Upper lobe of right lung (tissue), 1 donor: ENCODE measurements around the gene SYT6. TPM values are rescaled to one million over a fixed set of nuclear protein-coding genes. Genes with fewer than 3 reads are reported as not detected.

Experiments
- ATAC-seq: fragments of 200-7000 bp; cut with Tn5 transposase; one replicate; pipeline ENCODE4 v1.9.1; 2020; ENCODE audit warnings: mild to moderate bottlenecking, moderate library complexity
- DNase-seq: peaks from one replicate; pipeline ENCODE4 v3.0.0-alpha.2; 2020
- H3K27ac ChIP-seq: fragments of 200-600 bp; one replicate; pipeline ENCODE4 v1.8.0; 2022
- H3K27me3 ChIP-seq: fragments of 200-600 bp; one replicate; pipeline ENCODE4 v1.8.0; 2022; ENCODE audit warnings: mild to moderate bottlenecking
- H3K36me3 ChIP-seq: fragments of 200-600 bp; one replicate; pipeline ENCODE4 v1.8.0; 2022
- H3K4me1 ChIP-seq: fragments of 200-600 bp; one replicate; pipeline ENCODE4 v1.8.0; 2022
- H3K4me3 ChIP-seq: fragments of 200-600 bp; one replicate; pipeline ENCODE4 v1.8.0; 2022; ENCODE audit warnings: mild to moderate bottlenecking
- H3K9me3 ChIP-seq: fragments of 200-600 bp; one replicate; pipeline ENCODE4 v1.8.0; 2022
- CTCF ChIP-seq: fragments of 200-600 bp; IDR thresholded peaks from one replicate; pipeline ENCODE4 v1.8.0; 2022; ENCODE audit warnings: antibody characterized with exemption
- intact Hi-C: fragments of 100-400 bp; cut with DNase I; formaldehyde crosslinking; loops from one replicate; pipeline ENCODE4 v1.11.0; 2022
- total RNA-seq: library from RNA; stranded (reverse); fragmentation: NEBNext Ultra II Directional; extraction: Animal tissue kit (Norgen Biotek cat#: 25700); gene quantifications from one replicate; pipeline ENCODE4 v1.2.1, GENCODE V29; 2021
- donor health status: DM: no; HTN: yes; CAD: no; lungs with severe emphysema.

SYT6 gene
- total RNA-seq, 1 donor from 2014 or later, result not detected

GRCh38 chr1:114114185-114115094 is 39.2 kb downstream of the SYT6 start:
- H3K27ac ChIP-seq, result no peak overlapping the region
- DNase-seq (no peak), ATAC-seq (no peak)
- H3K4me3 ChIP-seq, result no peak overlapping the region
- H3K9me3 ChIP-seq, result no peaks in the 10 kb centered on the region
- H3K27me3 ChIP-seq, result no peaks in the 10 kb centered on the region
- no peaks in the 10 kb centered on the region for H3K4me1 ChIP-seq
- no peak for TF ChIP-seq CTCF
- intact Hi-C loops, result no loop called here
- H3K36me3 ChIP-seq, result no peaks in the 10 kb centered on the region

DNA sequence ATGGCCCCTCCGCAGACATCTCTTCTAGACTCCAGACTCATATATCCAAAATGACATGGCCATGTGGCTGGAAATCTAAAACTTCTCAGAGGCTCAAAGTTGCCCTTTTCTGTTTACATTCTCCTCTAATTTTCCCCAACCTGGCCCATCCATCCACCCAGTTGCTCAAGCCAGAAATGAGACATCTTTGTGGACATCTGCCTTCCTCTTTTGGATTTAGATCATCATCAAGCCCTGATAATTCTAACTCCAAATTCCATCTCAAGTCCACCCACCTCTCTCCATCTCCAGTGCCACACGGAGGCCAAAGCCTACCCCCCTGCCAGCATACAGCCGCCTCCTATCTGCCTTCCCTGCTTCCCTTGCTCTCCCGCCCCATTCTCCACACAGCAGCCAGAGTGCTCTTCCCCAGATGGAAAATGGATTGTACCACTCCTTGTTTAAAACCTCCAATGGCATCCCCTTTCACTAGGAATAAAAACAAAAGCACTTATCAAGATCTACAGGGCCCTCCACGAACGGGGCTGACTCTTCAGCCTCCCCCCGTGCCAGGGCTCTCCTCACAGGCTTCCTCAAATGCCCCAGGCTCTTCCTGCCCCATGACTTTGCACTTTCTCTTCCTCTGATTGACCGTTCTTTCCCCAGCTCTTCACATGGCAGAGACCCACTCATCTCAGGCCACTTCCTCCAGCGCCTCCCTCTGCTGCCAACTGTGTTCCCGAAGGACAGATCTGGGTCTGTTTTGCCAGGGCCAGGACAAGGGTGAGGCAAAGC is 40.1 kb downstream of the SYT6 start:
- H3K27me3 ChIP-seq, result no peaks in the 10 kb centered on the region
- ATAC-seq, result peak; percentile 85
- no peak for DNase-seq
- H3K36me3 ChIP-seq, result no peaks in the 10 kb centered on the region
- H3K4me3 ChIP-seq, result no peak overlapping the region
- no peak overlapping the region for H3K27ac ChIP-seq
- intact Hi-C loops, result no loop called here
- no peaks in the 10 kb centered on the region for H3K4me1 ChIP-seq
- no peaks in the 10 kb centered on the region for H3K9me3 ChIP-seq
- no peak for TF ChIP-seq CTCF

GRCh38 chr1:114112775-114113174 is 40.9 kb downstream of the SYT6 start:
- no peak for DNase-seq
- H3K9me3 ChIP-seq, result no peaks in the 10 kb centered on the region
- H3K4me3 ChIP-seq, result no peak overlapping the region
- H3K4me1 ChIP-seq, result no peaks in the 10 kb centered on the region
- no peaks in the 10 kb centered on the region for H3K27me3 ChIP-seq
- ATAC-seq, result no peak
- intact Hi-C loops, result no loop called here
- TF ChIP-seq CTCF, result no peak
- H3K27ac ChIP-seq, result no peak overlapping the region
- no peaks in the 10 kb centered on the region for H3K36me3 ChIP-seq

- Histone ChIP-seq H3K4me3 (no peak overlapping the region), H3K27ac (no peak overlapping the region), H3K9me3 (no peaks in the 10 kb centered on the region), H3K36me3 (no peaks in the 10 kb centered on the region), H3K27me3 (no peaks in the 10 kb centered on the region), H3K4me1 (no peaks in the 10 kb centered on the region)
- ATAC-seq (no peak), DNase-seq (no peak)
- intact Hi-C loops, result no loop called here
- TF ChIP-seq CTCF, result no peak
Observed at GRCh38 chr1:114111731-114112641, 41.7 kb downstream of the SYT6 start.

- intact Hi-C loops, result no loop called here
- no peak overlapping the region for H3K4me3 ChIP-seq
- H3K27ac ChIP-seq, result no peak overlapping the region
- no peaks in the 10 kb centered on the region for H3K4me1 ChIP-seq
- TF ChIP-seq CTCF, result no peak
- DNase-seq (no peak), ATAC-seq (no peak)
- H3K9me3 ChIP-seq, result no peaks in the 10 kb centered on the region
- no peaks in the 10 kb centered on the region for H3K36me3 ChIP-seq
- no peaks in the 10 kb centered on the region for H3K27me3 ChIP-seq
Observed at GRCh38 chr1:114109981-114110380, 43.7 kb downstream of the SYT6 start.
